ENCODE data around the gene FAM135A. TPM values are rescaled to one million over a fixed set of nuclear protein-coding genes. Genes with fewer than 3 reads are reported as not detected.
"Not testable (repeated sequence)": the region's sequence is repeated elsewhere in the genome, so short reads cannot be mapped to it uniquely, and the experiment has no call there.

FAM135A gene
- polyA plus RNA-seq, 2 of the 4 experiments (the other 2 are of a cell fraction) = 11.3 to 33.6 TPM

GRCh38 chr6:70601014-70601413 lies 187.7 kb downstream of the FAM135A start:
- WGBS (ENCODE audit: missing lambda C conversion rate) = 90% methylated on average over 3 of the region's 3 CpGs
- Histone ChIP-seq H3K4me1 (no peaks in the 10 kb centered on the region), H3K4me3 (no peak overlapping the region), H3K27ac (no peak overlapping the region), H3K4me2 (no peak overlapping the region), H3K9me3 (no peaks in the 10 kb centered on the region)
- DNase-seq (ENCODE audit: low read depth in 1 of 2, low spot score in 1 of 2) (no peak), FAIRE-seq (no peak), ATAC-seq (no peak)
- CTCF ChIA-PET = no interaction called here
- TF ChIP-seq CBX2 (IDR thresholded peaks at IDR 0.05; ENCODE audit: borderline replicate concordance, low read depth) (no peak), JUN (IDR thresholded peaks at IDR 0.05) (no peak), MYC (IDR thresholded peaks at IDR 0.05; ENCODE audit: borderline replicate concordance, low read length) (no peak), E2F6 (IDR thresholded peaks at IDR 0.05; ENCODE audit: borderline replicate concordance, low read depth) (no peak), PHF8 (IDR thresholded peaks at IDR 0.05; ENCODE audit: borderline replicate concordance, low read depth) (no peak), MAZ (IDR thresholded peaks at IDR 0.05; ENCODE audit: borderline replicate concordance, low read depth, low read length) (no peak), CHD4 (IDR thresholded peaks at IDR 0.05; ENCODE audit: borderline replicate concordance) (no peak), USF2 (IDR thresholded peaks at IDR 0.05) (no peak), FOXS1 (CRISPR knock-in tag; IDR thresholded peaks at IDR 0.05) (no peak), RNF2 (IDR thresholded peaks at IDR 0.05; ENCODE audit: borderline replicate concordance, low read depth) (no peak), RFX5 (IDR thresholded peaks at IDR 0.05) (no peak), TP53 (CRISPR knock-in tag; IDR thresholded peaks at IDR 0.05) (no peak), HOXB5 (CRISPR knock-in tag; IDR thresholded peaks at IDR 0.05) (no peak), ZC3H11A (IDR thresholded peaks at IDR 0.05) (no peak), NR3C1 (IDR thresholded peaks at IDR 0.05) (no peak), CEBPB (IDR thresholded peaks at IDR 0.05) (no peak), FOSL2 (IDR thresholded peaks at IDR 0.05) (no peak), FOSL2 (CRISPR knock-in tag; IDR thresholded peaks at IDR 0.05) (no peak), BCL3 (IDR thresholded peaks at IDR 0.05) (no peak), ZFP36 (IDR thresholded peaks at IDR 0.05; ENCODE audit: borderline replicate concordance, partially characterized antibody) (no peak), MAFK (IDR thresholded peaks at IDR 0.05; ENCODE audit: partially characterized antibody) (no peak)
- POLR2A ChIA-PET = interaction anchor here (0.6 kb wide), 1 partner anchor 31 kb away, joined by 3 read pairs; no protein-coding TSS in a partner anchor

GRCh38 chr6:70604254-70604653 lies 190.9 kb downstream of the FAM135A start:
- Histone ChIP-seq H3K9me3 (no peaks in the 10 kb centered on the region), H3K4me1 (no peaks in the 10 kb centered on the region), H3K4me2 (no peak overlapping the region), H3K4me3 (no peak overlapping the region), H3K27ac (no peak overlapping the region)
- no peak for TF ChIP-seq E2F6 (IDR thresholded peaks at IDR 0.05; ENCODE audit: borderline replicate concordance, low read depth)
- TF ChIP-seq RFX5 (IDR thresholded peaks at IDR 0.05) = no peak
- TF ChIP-seq REST (IDR thresholded peaks at IDR 0.05) = no peak
- TF ChIP-seq JUNB (IDR thresholded peaks at IDR 0.05) = no peak
- DNase-seq (ENCODE audit: low read depth in 1 of 2, low spot score in 1 of 2) = no peak
- whole genome bisulfite sequencing (ENCODE audit: missing lambda C conversion rate) = 80% methylated on average over 6 of the region's 6 CpGs
- ChIA-PET POLR2A (no interaction called here), CTCF (no interaction called here)
- no peak for ATAC-seq
- no peak for FAIRE-seq

- H3K4me1 ChIP-seq; POLR2A ChIA-PET; FAIRE-seq; H3K9me3 ChIP-seq; H3K4me2 ChIP-seq; CTCF ChIA-PET; H3K27ac ChIP-seq; H3K4me3 ChIP-seq; DNase-seq (ENCODE audit: low read depth in 1 of 2, low spot score in 1 of 2); ATAC-seq: not testable (repeated sequence)
- WGBS (ENCODE audit: missing lambda C conversion rate) = 35% methylated on average over 2 of the region's 2 CpGs
Measured at GRCh38 chr6:70607371-70607770, 194.1 kb downstream of the FAM135A start.

- H3K4me1 ChIP-seq; H3K27ac ChIP-seq; CTCF ChIA-PET; FAIRE-seq; H3K9me3 ChIP-seq; H3K4me3 ChIP-seq; DNase-seq (ENCODE audit: low read depth in 1 of 2, low spot score in 1 of 2); ATAC-seq; H3K4me2 ChIP-seq; POLR2A ChIA-PET: not testable (repeated sequence)
- 34% methylated on average over 9 of the region's 13 CpGs for WGBS (ENCODE audit: missing lambda C conversion rate)
Measured at GRCh38 chr6:70609181-70609580, 195.9 kb downstream of the FAM135A start.
